NCI-H2171 treated with DMSO at 0.1 percent for 48 hours (cell line): ENCODE data around the gene SLAMF7.
A peak's percentile ranks its signal among the peaks of the same experiment; 100 is the strongest.
"Not testable (repeated sequence)": the region's sequence is repeated elsewhere in the genome, so short reads cannot be mapped to it uniquely, and the experiment has no call there.

Experiments used
- DNase-seq: peaks from one replicate; lab custom pipeline; 2025; lab: John Stamatoyannopoulos, UW

The SLAMF7 gene

GRCh38 chr1:160721473-160721872, 17.6 kb upstream of the SLAMF7 start:
- no peak for DNase-seq

GRCh38 chr1:160722726-160723125, 16.3 kb upstream of the SLAMF7 start:
- no peak for DNase-seq

- no peak for DNase-seq
Observed at GRCh38 chr1:160723332-160723731, 15.7 kb upstream of the SLAMF7 start.

- no peak for DNase-seq
Observed at GRCh38 chr1:160724465-160725242, 14.4 kb upstream of the SLAMF7 start.

DNA sequence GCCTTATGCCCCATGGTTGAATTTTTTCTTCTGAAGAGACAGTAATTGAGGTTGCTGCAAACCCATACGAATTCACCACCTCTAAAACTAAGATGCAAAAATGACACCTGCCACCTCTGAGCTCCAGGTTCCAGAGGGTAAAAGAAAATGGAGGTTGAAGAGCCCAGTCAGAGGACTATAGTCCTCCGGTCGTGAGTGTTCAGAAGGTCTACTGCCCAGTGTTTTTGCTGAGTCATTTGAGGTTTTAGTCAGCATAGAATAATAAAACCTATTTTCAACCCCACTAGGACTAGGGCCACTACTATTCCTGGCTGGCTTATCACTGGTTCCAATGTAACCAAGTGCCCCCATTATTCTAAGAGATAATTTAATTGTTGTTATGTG, 12.9 kb upstream of the SLAMF7 start:
- no peak for DNase-seq

- peak; percentile 50 for DNase-seq
Observed at GRCh38 chr1:160726498-160727315, 12.3 kb upstream of the SLAMF7 start.

DNA sequence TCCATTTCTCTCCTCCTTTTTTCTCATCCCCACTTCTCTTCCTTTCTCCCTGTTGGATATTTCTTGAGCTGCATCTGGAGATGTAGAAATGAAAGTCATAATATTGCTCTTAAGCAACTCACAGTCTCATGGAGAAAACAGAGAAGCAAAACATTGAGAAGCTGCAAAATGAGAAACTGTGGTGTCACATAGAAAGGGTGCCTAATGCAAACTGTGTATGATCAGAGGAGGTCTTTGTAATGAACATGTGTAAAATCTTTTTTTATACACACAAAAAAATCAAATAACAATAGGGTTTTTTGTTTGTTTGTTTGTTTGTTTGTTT, 11.8 kb upstream of the SLAMF7 start:
- no peak for DNase-seq

DNA sequence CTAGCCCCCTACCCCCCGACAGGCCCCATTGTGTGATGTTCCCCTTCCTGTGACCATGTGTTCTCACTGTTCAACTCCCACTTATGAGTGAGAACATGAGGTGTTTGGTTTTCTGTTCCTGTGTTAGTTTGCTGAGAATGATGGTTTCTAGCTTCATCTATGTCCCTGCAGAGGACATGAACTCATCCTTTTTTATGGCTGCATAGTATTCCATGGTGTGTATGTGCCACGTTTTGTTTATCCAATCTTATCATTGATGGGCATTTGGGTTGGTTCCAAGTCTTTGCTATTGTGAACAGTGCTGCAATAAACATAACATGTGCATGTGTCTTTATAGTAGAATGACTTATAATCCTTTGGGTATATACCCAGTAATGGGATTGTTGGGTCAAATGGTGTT, 7.5 kb upstream of the SLAMF7 start:
- DNase-seq = not testable (repeated sequence)

DNA sequence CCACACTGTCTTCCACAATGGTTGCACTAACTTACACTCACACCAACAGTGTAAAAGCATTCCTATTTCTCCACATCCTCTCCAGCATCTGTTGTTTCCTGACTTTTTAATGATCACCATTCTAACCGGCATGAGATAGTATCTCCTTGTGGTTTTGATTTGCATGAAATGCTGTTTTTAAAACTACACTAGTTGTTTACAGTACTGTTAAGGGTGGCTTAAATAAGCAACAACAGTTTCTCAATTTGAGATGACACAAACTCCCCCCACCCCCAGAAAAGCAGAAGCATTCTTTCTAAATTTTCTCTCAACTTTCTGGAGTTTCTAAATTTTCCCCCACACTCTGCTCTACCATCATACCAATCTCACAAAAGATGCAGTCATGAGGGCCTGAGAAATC, 7.1 kb upstream of the SLAMF7 start:
- no peak for DNase-seq

GRCh38 chr1:160733898-160734297, 5.1 kb upstream of the SLAMF7 start:
- DNase-seq = no peak

GRCh38 chr1:160734301-160734700, 4.7 kb upstream of the SLAMF7 start:
- no peak for DNase-seq

DNA sequence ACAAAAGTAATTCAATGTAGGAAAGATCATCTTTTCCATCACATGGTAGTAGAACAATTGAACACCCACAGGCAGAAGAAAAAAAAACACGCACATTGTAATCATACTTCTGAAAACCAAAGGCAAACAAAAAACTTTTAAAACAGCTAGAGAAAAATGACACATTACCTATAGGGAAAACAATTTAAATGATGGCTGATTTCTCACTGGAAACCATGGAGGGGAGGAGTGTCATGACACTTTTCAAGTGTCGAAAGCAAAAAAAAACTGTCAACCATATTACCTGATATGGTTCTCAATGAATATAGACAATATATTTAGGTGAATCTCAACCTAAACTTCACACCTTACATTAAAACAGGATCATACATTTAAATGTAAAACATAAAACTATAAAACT, 776 bp upstream of the SLAMF7 start:
- DNase-seq = no peak

DNA sequence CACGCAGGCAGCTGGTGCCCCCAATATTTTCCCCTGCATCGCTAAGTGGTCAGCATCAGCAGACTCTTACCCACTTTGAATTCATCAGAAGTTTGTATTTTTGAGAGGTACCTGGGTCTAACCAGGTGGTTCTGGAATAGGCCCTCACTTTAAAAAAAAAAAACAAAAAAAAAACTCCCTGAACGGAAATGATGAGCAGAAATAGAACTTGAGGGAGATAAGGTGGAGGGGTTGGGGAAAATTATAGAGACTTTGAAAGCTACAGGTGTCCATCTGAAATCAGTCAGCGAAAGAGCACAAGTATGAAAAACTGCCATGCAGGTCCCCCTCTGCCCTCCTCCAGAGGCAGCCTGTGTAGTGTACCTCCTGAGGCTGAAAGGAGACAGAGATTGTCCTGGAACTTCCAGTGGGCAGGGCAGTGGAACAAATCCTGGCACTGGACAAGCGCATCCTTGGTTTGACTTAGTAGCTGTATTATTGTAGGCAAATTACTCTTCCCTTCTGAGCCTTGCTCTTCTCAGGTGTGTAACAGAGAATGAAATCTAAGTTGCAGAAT, 1.2 kb downstream of the SLAMF7 start:
- no peak for DNase-seq

- no peak for DNase-seq
Observed at GRCh38 chr1:160741092-160741501, 2.0 kb downstream of the SLAMF7 start.

DNA sequence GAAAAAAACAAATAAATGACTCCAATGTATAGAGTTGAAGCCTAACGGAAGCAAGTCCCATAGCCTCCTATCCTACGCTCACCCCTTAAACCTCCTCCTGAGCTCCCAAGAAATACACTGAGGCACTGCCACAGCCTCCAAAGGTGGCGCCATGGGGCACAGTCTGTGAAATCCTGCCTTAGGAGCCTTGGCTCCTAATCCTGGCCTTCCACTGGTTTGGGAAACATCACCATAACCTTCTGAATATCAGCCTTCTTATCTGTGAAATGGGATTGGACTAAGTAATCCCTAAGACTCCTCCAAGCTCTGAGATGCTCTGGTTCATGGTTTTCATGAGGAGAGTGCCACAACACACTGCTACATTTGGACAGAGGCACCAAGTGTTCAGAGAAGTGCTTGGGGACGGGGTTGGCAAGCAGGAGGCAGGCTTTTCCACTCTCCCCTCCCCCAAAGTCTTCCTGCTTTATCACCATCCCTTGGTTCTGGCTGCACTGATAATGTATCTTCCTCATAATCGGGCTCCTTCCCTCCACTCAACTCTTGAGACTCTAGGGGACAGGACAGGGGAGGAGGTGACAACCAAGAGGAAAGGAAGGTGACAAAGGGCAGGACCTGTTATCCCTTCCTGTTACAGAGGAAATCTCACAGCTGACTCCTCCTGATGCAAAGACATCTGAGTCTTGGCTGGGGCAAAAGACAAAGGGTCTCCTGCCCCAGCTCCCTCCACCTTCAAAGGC, 2.7 kb downstream of the SLAMF7 start:
- DNase-seq = no peak

DNA sequence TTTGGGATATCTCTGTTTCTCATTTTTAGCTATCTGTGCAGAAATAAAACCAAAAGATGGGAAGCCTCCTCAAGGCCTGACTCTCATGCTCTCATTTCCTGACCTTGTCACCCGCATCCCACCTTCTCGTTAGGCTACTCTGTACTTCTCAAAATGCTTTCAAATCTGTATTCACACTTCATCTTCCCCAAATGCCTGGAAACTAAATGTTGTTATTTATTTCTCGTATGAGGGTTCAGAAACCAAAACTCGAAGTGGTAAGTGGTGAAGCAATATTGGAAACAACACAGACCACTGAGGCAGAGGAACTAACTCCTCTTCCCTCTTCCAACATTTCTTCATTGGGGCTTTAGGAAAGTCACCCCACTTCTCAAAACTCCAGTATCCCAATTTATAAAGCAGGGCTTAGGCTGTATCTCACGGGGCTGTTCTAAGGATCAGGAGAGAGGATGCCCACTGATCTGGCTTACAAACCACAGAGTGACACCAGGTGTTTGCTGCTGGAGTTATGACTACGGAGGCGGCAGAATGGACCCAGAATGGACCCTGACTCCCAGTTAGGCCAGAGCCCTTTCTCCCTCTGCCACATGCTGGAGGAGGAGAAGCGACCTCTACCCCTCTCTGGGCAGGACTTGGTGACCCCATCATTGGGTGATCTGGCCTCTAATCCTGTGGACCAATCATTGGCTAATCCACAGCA, 3.5 kb downstream of the SLAMF7 start:
- no peak for DNase-seq

DNA sequence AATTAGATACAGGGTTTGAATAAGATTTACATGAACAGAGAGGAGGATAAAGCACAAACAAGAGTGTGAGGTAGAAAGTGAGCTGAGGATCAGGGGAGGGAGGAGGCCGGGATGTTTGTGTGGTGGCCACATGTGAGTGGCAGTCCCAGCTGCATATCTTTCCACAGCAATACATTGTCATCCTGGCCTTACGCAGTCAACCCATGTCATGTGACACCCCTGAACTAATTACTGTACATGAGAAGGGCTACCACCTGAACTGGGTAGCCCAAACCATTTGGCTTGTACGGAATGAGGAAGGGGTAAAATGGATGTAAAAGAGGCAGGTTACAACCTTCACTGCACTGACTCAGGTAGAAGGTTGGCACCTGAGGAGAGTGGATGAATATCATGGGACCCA, 4.2 kb downstream of the SLAMF7 start:
- DNase-seq = no peak

DNA sequence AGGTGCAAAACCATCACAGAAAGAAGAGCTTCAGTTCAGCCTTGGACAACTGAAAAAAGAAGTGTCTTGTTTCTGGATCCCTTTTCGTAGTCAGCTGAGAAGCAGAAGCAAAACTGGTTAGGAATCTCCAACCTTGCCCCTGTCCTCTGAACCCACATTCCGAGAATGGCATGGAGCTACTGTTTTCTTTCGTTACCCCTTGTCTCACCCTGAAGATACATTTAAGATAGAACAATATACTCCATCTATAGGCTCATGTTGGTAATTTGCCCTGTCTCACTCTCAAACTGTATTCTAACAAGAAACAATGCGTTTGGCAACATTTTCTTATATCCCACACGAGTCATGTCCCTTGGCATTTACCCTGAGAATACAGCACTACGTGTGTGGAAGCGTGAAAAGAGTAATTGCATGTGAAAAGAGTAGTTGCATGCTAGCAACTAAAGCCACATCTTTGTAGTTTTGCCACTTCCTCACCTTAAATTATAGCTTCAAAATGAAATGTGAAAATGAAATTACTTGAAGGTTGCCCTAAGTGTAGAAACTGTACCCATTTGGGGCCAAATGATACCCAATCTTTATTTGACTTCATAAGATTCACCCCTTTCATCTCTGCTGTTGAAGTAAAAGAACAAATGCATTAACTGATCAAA, 5.3 kb downstream of the SLAMF7 start:
- DNase-seq = no peak

DNA sequence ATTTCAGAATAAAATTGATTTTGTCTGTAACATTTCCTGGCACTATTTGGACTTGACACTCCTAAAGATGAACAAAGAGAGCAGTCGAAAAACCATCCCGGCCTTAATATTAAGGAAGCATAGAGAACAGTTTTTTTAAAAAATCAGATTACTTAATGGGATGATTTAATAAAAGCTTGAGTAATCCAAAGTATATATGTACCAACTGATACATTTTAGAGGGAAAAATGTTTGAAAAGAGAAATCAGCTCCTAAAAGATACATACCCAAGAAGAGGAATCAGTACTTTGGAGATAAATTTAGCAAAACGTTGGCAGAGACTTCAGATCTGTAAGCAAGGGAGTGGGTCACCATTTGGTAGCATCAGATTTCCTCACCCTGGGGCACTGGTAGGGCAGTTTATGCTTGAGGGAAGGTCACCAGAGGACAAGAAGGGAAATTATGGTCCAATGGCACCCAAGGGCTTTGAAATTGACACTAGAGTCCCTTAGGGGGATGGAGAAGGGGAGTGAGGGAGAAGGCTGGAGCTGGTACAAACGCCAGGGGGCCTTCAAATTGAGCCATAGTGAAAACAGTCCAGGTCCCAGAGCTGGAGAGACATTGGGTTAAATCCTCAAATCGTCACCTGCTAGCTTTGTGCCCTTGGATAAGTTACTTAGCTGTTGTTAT, 5.9 kb downstream of the SLAMF7 start:
- DNase-seq = no peak

- DNase-seq = no peak
Observed at GRCh38 chr1:160745551-160745950, 6.5 kb downstream of the SLAMF7 start.
